Fibroblast of skin of right biceps (primary cell): ENCODE measurements around the gene CKS2.
"Not testable (repeated sequence)": the region's sequence is repeated elsewhere in the genome, so short reads cannot be mapped to it uniquely, and the experiment has no call there.

Experiments
- DNase-seq: peaks from one replicate; pipeline ENCODE4 v3.0.0-alpha.2; 2013

CKS2 gene

GRCh38 chr9:89310475-89311345 is at the start of gene CKS2:
Gene CKS2 (plus strand): TSS chr9:89311195. CDS start chr9:89311293, 98 bp downstream.
- peak; percentile 100 for DNase-seq

- DNase-seq: no peak
These were observed 37.3 kb upstream of the CKS2 start for GRCh38 chr9:89273528-89274279.

GRCh38 chr9:89274838-89275237 is 36.2 kb upstream of the CKS2 start:
- peak; percentile 88 for DNase-seq

- DNase-seq: not testable (repeated sequence)
These were observed 35.0 kb upstream of the CKS2 start for GRCh38 chr9:89276040-89276439.

GRCh38 chr9:89277043-89277442 is 34.0 kb upstream of the CKS2 start:
- no peak for DNase-seq

- DNase-seq: no peak
These were observed 33.5 kb upstream of the CKS2 start for GRCh38 chr9:89277454-89277853.

- DNase-seq: no peak
These were observed 32.4 kb upstream of the CKS2 start for GRCh38 chr9:89278551-89278950.

- peak; percentile 68 for DNase-seq
These were observed 31.8 kb upstream of the CKS2 start for GRCh38 chr9:89278997-89279739.

- DNase-seq: no peak
These were observed 29.9 kb upstream of the CKS2 start for GRCh38 chr9:89281106-89281505.

GRCh38 chr9:89282248-89282968 is 28.6 kb upstream of the CKS2 start:
- not testable (repeated sequence) for DNase-seq

GRCh38 chr9:89284076-89284475 is 26.9 kb upstream of the CKS2 start:
- DNase-seq: no peak

GRCh38 chr9:89291741-89292140 is 19.3 kb upstream of the CKS2 start:
- no peak for DNase-seq

- no peak for DNase-seq
These were observed 18.0 kb upstream of the CKS2 start for GRCh38 chr9:89293014-89293413.

GRCh38 chr9:89295400-89295799 is 15.6 kb upstream of the CKS2 start:
- DNase-seq: no peak

GRCh38 chr9:89301996-89302395 is 9.0 kb upstream of the CKS2 start:
- DNase-seq: not testable (repeated sequence)

- DNase-seq: no peak
These were observed 6.8 kb upstream of the CKS2 start for GRCh38 chr9:89304020-89304833.

GRCh38 chr9:89304834-89305188 is 6.2 kb upstream of the CKS2 start:
- DNase-seq: no peak

GRCh38 chr9:89305868-89306267 is 5.1 kb upstream of the CKS2 start:
- DNase-seq: no peak

- no peak for DNase-seq
These were observed 1.8 kb upstream of the CKS2 start for GRCh38 chr9:89309166-89309565.

GRCh38 chr9:89309608-89310474 is 1.2 kb upstream of the CKS2 start:
- no peak for DNase-seq
